Left lung (tissue), 14 donors: ENCODE data around the gene OTOP1. TPM values are rescaled to one million over a fixed set of nuclear protein-coding genes. Genes with fewer than 3 reads are reported as not detected.

Experiments used
- ATAC-seq: fragments of 200-7000 bp; cut with Tn5 transposase; one replicate; pipeline ENCODE4 v1.9.1; 2020; ENCODE audit warnings: moderate library complexity
- DNase-seq, 4 donors: peaks; one replicate each; pipeline ENCODE4 v3.0.0-alpha.2; 2013 to 2020
- H3K27ac ChIP-seq, 2 donors: fragments of 200-600 bp; sonication (generic) in 1 of 2; one replicate each; pipeline versions ENCODE4 v1.5.0 to v1.8.0; 2020 to 2021
- H3K27me3 ChIP-seq, 2 donors: fragments of 200-600 bp; sonication (generic) in 1 of 2; one replicate each; pipeline versions ENCODE4 v1.5.0 to v1.8.0; 2020 to 2021
- H3K36me3 ChIP-seq, 2 donors: fragments of 200-600 bp; sonication (generic) in 1 of 2; one replicate each; pipeline versions ENCODE4 v1.5.0 to v1.8.0; 2020 to 2021
- H3K4me1 ChIP-seq, 2 donors: fragments of 200-600 bp; one replicate each; pipeline ENCODE4 v1.8.0; 2021
- H3K4me3 ChIP-seq, 2 donors: fragments of 200-600 bp; sonication (generic) in 1 of 2; one replicate each; pipeline versions ENCODE4 v1.5.0 to v1.8.0; 2020 to 2021; ENCODE audit warnings: mild to moderate bottlenecking in 1 of 2
- H3K9me3 ChIP-seq, 2 donors: fragments of 200-600 bp; sonication (generic) in 1 of 2; one replicate each; pipeline versions ENCODE4 v1.5.0 to v1.8.0; 2020 to 2021
- intact Hi-C, 2 donors: fragments of 100-400 bp; cut with DNase I; formaldehyde crosslinking; loops; one replicate each; pipeline versions ENCODE4 v1.11.2 to v1.14.2; 2022
- long read RNA-seq, 12 donors: library from polyadenylated mRNA in 2 of 12; unstranded in 2 of 12; transcript quantifications; one replicate each; pipeline ENCODE4 v2.0.0 and lab custom pipeline, GENCODE V29; 2019 to 2026
- polyA plus RNA-seq, 6 donors: library from polyadenylated mRNA; unstranded; fragments of 120-200 nt; gene quantifications; one replicate each; pipeline ENCODE4 v1.2.1, GENCODE V29; 2013; ENCODE audit not compliant: insufficient read length in 6 of 6
- total RNA-seq, 2 donors: library from RNA; stranded (reverse); fragmentation: NEBNext Ultra II Directional; extraction: Animal tissue kit (Norgen Biotek cat#: 25700); gene quantifications; one replicate each; pipeline ENCODE4 v1.2.1, GENCODE V29; 2021
- TF ChIP-seq, protein P1 (sequence below), 2 donors: fragments of 200-600 bp; sonication (generic) in 1 of 2; IDR thresholded peaks; one replicate each; pipeline versions ENCODE4 v1.5.0 to v1.8.0; 2021; ENCODE audit warnings: antibody characterized with exemption in 2 of 2
- donor health status: DM: no; HTN: yes; CAD: no.
- donor health status: DM: no; HTN: no; CAD: no.

Gene OTOP1, protein sequence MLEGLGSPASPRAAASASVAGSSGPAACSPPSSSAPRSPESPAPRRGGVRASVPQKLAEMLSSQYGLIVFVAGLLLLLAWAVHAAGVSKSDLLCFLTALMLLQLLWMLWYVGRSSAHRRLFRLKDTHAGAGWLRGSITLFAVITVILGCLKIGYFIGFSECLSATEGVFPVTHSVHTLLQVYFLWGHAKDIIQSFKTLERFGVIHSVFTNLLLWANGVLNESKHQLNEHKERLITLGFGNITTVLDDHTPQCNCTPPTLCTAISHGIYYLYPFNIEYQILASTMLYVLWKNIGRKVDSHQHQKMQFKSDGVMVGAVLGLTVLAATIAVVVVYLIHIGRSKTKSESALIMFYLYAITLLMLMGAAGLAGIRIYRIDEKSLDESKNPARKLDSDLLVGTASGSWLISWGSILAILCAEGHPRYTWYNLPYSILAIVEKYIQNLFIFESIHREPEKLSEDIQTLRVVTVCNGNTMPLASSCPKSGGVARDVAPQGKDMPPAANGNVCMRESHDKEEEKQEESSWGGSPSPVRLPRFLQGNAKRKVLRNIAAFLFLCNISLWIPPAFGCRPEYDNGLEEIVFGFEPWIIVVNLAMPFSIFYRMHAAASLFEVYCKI
- total RNA-seq = not detected
- not detected for polyA plus RNA-seq
- long read RNA-seq, donor 1 = 0 reads
- long read RNA-seq, donor 2 = 0 reads
- long read RNA-seq, donor 3 = 0 reads
- long read RNA-seq, donor 4 = 0 reads
- long read RNA-seq, donor 5 = 0 reads
- long read RNA-seq, donor 6 = 0 reads
- long read RNA-seq, donor 7 = 0 reads
- long read RNA-seq, donor 8 = 0 reads
- long read RNA-seq, donor 9 = 0 reads
- long read RNA-seq, donor 10 = 0 reads
- long read RNA-seq, donor 11 = 0 reads
- long read RNA-seq, donor 12 = 0 reads

DNA sequence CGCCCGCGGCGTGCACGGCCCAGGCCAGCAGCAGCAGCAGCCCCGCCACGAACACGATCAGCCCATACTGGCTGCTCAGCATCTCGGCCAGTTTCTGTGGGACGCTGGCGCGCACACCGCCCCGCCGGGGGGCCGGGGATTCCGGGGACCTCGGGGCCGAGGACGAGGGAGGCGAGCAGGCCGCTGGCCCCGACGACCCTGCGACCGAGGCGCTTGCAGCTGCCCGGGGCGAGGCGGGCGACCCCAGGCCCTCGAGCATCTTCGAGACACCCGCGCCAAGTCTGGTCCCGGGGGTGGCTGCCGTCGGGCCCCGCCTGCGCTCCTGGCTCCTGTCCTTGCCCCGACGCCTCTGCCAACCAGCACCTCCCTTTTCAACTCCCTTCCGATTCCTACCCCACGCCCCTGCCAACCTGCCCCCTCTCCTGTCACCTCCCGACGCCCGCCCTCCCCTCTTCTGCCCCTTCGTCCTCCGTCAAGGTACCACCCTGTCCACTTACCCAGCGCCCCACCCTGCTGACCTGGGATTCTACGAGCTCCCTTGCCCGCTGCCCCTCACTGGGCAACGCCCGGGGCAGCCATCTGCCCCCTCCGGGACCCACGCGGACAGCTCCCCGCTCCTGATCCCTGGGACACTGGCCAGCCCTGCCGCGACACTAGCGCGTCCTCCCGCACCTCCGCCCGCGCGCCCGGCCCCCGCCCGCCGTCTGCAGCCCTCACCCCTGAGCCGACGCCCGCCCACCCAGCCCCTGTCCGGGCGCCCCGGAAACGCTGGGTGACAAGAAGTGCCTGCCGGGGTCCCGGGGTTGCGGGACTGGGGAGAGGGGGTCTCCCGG, at the start of gene OTOP1:
TSS of gene OTOP1 (minus strand) at position 324 of the 833 bp plus-strand sequence. CDS start at position 259, 65 bp downstream.
- no peaks in the 10 kb centered on the region for H3K36me3 ChIP-seq
- H3K4me1 ChIP-seq = no peaks in the 10 kb centered on the region
- TF ChIP-seq, protein P1, sequence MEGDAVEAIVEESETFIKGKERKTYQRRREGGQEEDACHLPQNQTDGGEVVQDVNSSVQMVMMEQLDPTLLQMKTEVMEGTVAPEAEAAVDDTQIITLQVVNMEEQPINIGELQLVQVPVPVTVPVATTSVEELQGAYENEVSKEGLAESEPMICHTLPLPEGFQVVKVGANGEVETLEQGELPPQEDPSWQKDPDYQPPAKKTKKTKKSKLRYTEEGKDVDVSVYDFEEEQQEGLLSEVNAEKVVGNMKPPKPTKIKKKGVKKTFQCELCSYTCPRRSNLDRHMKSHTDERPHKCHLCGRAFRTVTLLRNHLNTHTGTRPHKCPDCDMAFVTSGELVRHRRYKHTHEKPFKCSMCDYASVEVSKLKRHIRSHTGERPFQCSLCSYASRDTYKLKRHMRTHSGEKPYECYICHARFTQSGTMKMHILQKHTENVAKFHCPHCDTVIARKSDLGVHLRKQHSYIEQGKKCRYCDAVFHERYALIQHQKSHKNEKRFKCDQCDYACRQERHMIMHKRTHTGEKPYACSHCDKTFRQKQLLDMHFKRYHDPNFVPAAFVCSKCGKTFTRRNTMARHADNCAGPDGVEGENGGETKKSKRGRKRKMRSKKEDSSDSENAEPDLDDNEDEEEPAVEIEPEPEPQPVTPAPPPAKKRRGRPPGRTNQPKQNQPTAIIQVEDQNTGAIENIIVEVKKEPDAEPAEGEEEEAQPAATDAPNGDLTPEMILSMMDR (IDR thresholded peaks at IDR 0.05) = no peak
- no peak for DNase-seq
- no peaks in the 10 kb centered on the region for H3K9me3 ChIP-seq
- peaks cover 29 to 85% of the 10 kb centered on the region in 2 donors for H3K27me3 ChIP-seq
- ATAC-seq = no peak
- H3K27ac ChIP-seq = no peak within 1 kb of the TSS
- intact Hi-C loops = no loop called here
- H3K4me3 ChIP-seq = no peak within 1 kb of the TSS

DNA sequence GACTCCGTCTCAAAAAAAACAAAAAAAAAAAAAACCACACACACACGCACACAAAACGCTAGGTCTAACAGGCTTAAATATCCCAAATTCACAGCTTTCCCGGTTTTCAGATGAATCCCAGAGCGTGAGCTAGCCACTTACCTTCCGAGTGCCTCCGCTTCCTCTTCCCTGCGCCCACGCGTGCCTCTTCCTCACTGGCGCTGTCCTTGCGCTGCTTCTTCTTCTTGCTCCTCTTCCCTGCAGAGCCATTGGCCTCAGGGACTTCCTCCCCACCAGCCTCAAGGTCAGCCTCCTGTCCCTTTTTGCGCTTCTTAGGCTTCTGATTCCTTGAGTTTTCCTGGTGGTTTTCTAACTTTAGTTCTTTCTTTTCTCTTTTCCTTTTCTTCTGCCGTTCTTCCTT, 47.5 kb upstream of the OTOP1 start:
- H3K4me1 ChIP-seq = peaks cover 0 to 3% of the 10 kb centered on the region in 2 donors
- intact Hi-C loops = no loop called here
- H3K27me3 ChIP-seq = no peaks in the 10 kb centered on the region
- H3K36me3 ChIP-seq = peaks cover 0 to 92% of the 10 kb centered on the region in 2 donors
- TF ChIP-seq, protein P1 (IDR thresholded peaks at IDR 0.05) = no peak
- no peak overlapping the region for H3K27ac ChIP-seq
- H3K4me3 ChIP-seq = no peak overlapping the region
- DNase-seq (no peak), ATAC-seq (no peak)
- no peaks in the 10 kb centered on the region for H3K9me3 ChIP-seq

DNA sequence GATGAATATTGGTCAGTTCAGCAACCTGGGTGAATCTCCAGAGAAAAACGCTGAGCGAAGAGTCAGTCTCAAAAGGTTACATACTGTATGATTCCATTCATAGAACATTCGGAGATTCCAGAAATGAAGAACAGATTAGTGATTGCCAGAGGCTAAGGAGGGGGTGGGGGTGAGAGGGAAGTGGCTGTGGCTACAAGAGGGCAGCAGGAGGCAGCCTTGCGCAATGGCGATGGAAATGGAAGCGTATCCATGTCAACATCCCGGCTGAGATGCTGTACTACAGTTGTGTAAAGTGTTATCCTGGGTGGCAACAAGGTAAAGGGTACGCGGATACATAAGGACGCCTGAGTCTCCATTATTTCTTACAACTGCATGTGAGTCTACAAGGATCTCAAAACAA, 45.2 kb upstream of the OTOP1 start:
- no peak overlapping the region for H3K4me3 ChIP-seq
- H3K27ac ChIP-seq = no peak overlapping the region
- DNase-seq (peak in 1 of 4 donors; percentile 61), ATAC-seq (peak; percentile 24)
- TF ChIP-seq, protein P1 (IDR thresholded peaks at IDR 0.05) = no peak
- H3K36me3 ChIP-seq = peaks cover 0 to 77% of the 10 kb centered on the region in 2 donors
- peaks cover 0 to 6% of the 10 kb centered on the region in 2 donors for H3K4me1 ChIP-seq
- intact Hi-C loops = no loop called here
- no peaks in the 10 kb centered on the region for H3K9me3 ChIP-seq
- H3K27me3 ChIP-seq = no peaks in the 10 kb centered on the region

DNA sequence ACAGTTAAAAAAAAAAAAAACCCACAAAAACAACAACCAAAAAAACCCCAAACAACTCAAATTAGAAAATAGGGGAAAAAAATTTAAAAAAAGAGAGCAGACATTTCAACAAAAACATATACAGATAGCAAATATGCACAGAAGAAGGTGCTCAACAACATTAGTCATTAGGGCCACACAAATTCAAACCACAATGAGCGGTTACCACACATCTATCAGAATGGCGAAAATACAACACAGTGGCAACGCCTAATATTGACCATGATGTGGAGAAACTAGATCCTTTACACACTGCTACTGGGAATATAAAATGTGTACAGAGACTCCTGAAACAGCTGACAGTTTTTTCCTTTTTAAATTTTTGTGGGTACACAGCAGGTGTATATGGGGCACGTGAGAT, 43.8 kb upstream of the OTOP1 start:
- H3K9me3 ChIP-seq = no peaks in the 10 kb centered on the region
- ATAC-seq = no peak

More for the DNA sequence above, 43.8 kb upstream of the OTOP1 start:
- Histone ChIP-seq H3K36me3 (peaks cover 0 to 65% of the 10 kb centered on the region in 2 donors), H3K4me1 (peaks cover 0 to 6% of the 10 kb centered on the region in 2 donors), H3K27me3 (no peaks in the 10 kb centered on the region), H3K27ac (peak overlapping the region in 1 of 2 donors; percentile 80), H3K4me3 (no peak overlapping the region)
- intact Hi-C loops = no loop called here
- no peak for DNase-seq
- TF ChIP-seq, protein P1 (IDR thresholded peaks at IDR 0.05) = no peak
